AG10803 (cell line): ENCODE measurements around the gene TMEM238L.

Source experiments
- DNase-seq: peaks from one replicate; pipeline ENCODE4 v3.0.0; 2010; ENCODE audit warnings: low read depth
- H3K4me3 ChIP-seq: 2 replicates; pipeline ENCODE4 v1.5.1; 2011; ENCODE audit warnings: mild to moderate bottlenecking, low read length, control low read depth
- CTCF ChIP-seq: conservative IDR thresholded peaks from 2 replicates; pipeline ENCODE4 v1.5.1; 2011; ENCODE audit warnings: mild to moderate bottlenecking, low read length, control low read depth, inconsistent platforms

The TMEM238L gene

GRCh38 chr17:10748531-10749181, 55.2 kb downstream of the TMEM238L start:
- TF ChIP-seq CTCF: no peak
- DNase-seq: no peak
- H3K4me3 ChIP-seq: no peak overlapping the region

GRCh38 chr17:10745231-10745630, 58.7 kb downstream of the TMEM238L start:
- TF ChIP-seq CTCF: no peak
- peak; percentile 65 for DNase-seq
- no peak overlapping the region for H3K4me3 ChIP-seq
